SK-N-MC (cell line): ENCODE measurements around the gene S100A2.

Experiments used
- DNase-seq: peaks from one replicate; pipeline ENCODE4 v3.0.0-alpha.2; 2011; ENCODE audit warnings: low read depth, low spot score
- H3K27ac ChIP-seq: fragments of 200-600 bp; sonication (generic); 2 replicates; pipeline ENCODE4 v1.5.1; 2016; ENCODE audit warnings: mixed run types
- H3K36me3 ChIP-seq: fragments of 200-600 bp; sonication (generic); 2 replicates; pipeline ENCODE4 v1.6.1; 2017; ENCODE audit warnings: antibody characterized with exemption, low read length, mixed read lengths; ENCODE audit not compliant: insufficient read depth
- H3K4me3 ChIP-seq: fragments of 200-600 bp; sonication (generic); 2 replicates; pipeline ENCODE4 v1.5.1; 2016
- H3K9ac ChIP-seq: fragments of 200-600 bp; sonication (generic); 2 replicates; pipeline ENCODE4 v1.8.0; 2017; ENCODE audit warnings: mixed run types, mixed read lengths; ENCODE audit not compliant: insufficient read length
- H3K9me3 ChIP-seq: fragments of 200-600 bp; sonication (generic); 2 replicates; pipeline ENCODE4 v1.6.1; 2017; ENCODE audit warnings: low read depth, mild to moderate bottlenecking, antibody characterized with exemption, low read length, moderate library complexity, mixed read lengths
- EZH2 ChIP-seq: fragments of 200-600 bp; sonication (generic); IDR thresholded peaks from one replicate; pipeline ENCODE4 v1.6.1; 2017; ENCODE audit warnings: antibody characterized with exemption
- FOXP2 ChIP-seq: optimal IDR thresholded peaks from 2 replicates; pipeline ENCODE3; 2011; ENCODE audit warnings: mild to moderate bottlenecking, moderate library complexity; ENCODE audit not compliant: insufficient read depth; ENCODE audit errors: extremely low read length, control extremely low read depth
- POLR2AphosphoS5 ChIP-seq: IDR thresholded peaks from 2 replicates; pipeline ENCODE4 v1.6.1; 2012; ENCODE audit warnings: mild to moderate bottlenecking, low read depth, low read length, borderline replicate concordance

The S100A2 gene

GRCh38 chr1:153550398-153550758 is 15.3 kb downstream of the S100A2 start:
- DNase-seq: no peak
- TF ChIP-seq POLR2AphosphoS5: no peak
- no peak for TF ChIP-seq FOXP2
- no peak for TF ChIP-seq EZH2
- H3K9me3 ChIP-seq: no peaks in the 10 kb centered on the region
- no peak overlapping the region for H3K4me3 ChIP-seq
- H3K9ac ChIP-seq: no peak overlapping the region
- H3K27ac ChIP-seq: no peak overlapping the region
- no peaks in the 10 kb centered on the region for H3K36me3 ChIP-seq

GRCh38 chr1:153549741-153550397 is 15.8 kb downstream of the S100A2 start:
- Histone ChIP-seq H3K9ac (no peak overlapping the region), H3K36me3 (no peaks in the 10 kb centered on the region), H3K9me3 (no peaks in the 10 kb centered on the region), H3K27ac (no peak overlapping the region), H3K4me3 (no peak overlapping the region)
- no peak for DNase-seq
- TF ChIP-seq EZH2 (no peak), POLR2AphosphoS5 (no peak), FOXP2 (no peak)

GRCh38 chr1:153548722-153549688 is 16.6 kb downstream of the S100A2 start, which contains the start of gene S100A3:
S100A3 (minus strand) TSS chr1:153549258; CDS start chr1:153548485, 773 bp downstream.
- no peak within 1 kb of the TSS for H3K27ac ChIP-seq
- H3K36me3 ChIP-seq: no peaks in the 10 kb centered on the region
- no peak for DNase-seq
- no peaks in the 10 kb centered on the region for H3K9me3 ChIP-seq
- H3K9ac ChIP-seq: no peak within 1 kb of the TSS
- no peak for TF ChIP-seq EZH2
- no peak for TF ChIP-seq FOXP2
- TF ChIP-seq POLR2AphosphoS5: no peak
- no peak within 1 kb of the TSS for H3K4me3 ChIP-seq

GRCh38 chr1:153547560-153548551 is 17.8 kb downstream of the S100A2 start:
- H3K9ac ChIP-seq: no peak overlapping the region
- peak overlapping the region; percentile 83 for H3K27ac ChIP-seq
- H3K4me3 ChIP-seq: peak overlapping the region; percentile 44
- H3K9me3 ChIP-seq: no peaks in the 10 kb centered on the region
- H3K36me3 ChIP-seq: no peaks in the 10 kb centered on the region
- DNase-seq: no peak
- TF ChIP-seq EZH2 (no peak), FOXP2 (no peak), POLR2AphosphoS5 (no peak)

- peak overlapping the region; percentile 83 for H3K27ac ChIP-seq
- H3K9me3 ChIP-seq: no peaks in the 10 kb centered on the region
- DNase-seq: peak; percentile 44
- H3K36me3 ChIP-seq: no peaks in the 10 kb centered on the region
- TF ChIP-seq POLR2AphosphoS5: peak; percentile 71; the same call in 1 of the 2 replicates
- no peak for TF ChIP-seq FOXP2
- peak overlapping the region; percentile 2 for H3K9ac ChIP-seq
- H3K4me3 ChIP-seq: peak overlapping the region; percentile 44
These were observed 18.7 kb downstream of the S100A2 start for GRCh38 chr1:153546796-153547559.

- Histone ChIP-seq H3K9ac (peak overlapping the region; percentile 2), H3K36me3 (no peaks in the 10 kb centered on the region), H3K27ac (peak overlapping the region; percentile 83), H3K4me3 (no peak overlapping the region), H3K9me3 (no peaks in the 10 kb centered on the region)
- DNase-seq: no peak
- no peak for TF ChIP-seq FOXP2
These were observed 19.3 kb downstream of the S100A2 start for GRCh38 chr1:153546371-153546770.

- peak; percentile 80 for DNase-seq
- H3K9ac ChIP-seq: peak within 1 kb of the TSS; percentile 44
- peak within 1 kb of the TSS; percentile 83 for H3K27ac ChIP-seq
- no peaks in the 10 kb centered on the region for H3K9me3 ChIP-seq
- peak within 1 kb of the TSS; percentile 65 for H3K4me3 ChIP-seq
- TF ChIP-seq FOXP2 (peak; percentile 68), POLR2AphosphoS5 (peak; percentile 84), EZH2 (no peak)
- no peaks in the 10 kb centered on the region for H3K36me3 ChIP-seq
These were observed 20.3 kb downstream of the S100A2 start, which contains the start of gene S100A4 for GRCh38 chr1:153545067-153546055. S100A4 (minus strand) TSS chr1:153545806; CDS start chr1:153544794, 1,012 bp downstream.
